ENCODE data around the gene TPGS2. TPM values are rescaled to one million over a fixed set of nuclear protein-coding genes. Genes with fewer than 3 reads are reported as not detected.

TPGS2 gene
- polyA plus RNA-seq, 1 experiment = 302 TPM

DNA sequence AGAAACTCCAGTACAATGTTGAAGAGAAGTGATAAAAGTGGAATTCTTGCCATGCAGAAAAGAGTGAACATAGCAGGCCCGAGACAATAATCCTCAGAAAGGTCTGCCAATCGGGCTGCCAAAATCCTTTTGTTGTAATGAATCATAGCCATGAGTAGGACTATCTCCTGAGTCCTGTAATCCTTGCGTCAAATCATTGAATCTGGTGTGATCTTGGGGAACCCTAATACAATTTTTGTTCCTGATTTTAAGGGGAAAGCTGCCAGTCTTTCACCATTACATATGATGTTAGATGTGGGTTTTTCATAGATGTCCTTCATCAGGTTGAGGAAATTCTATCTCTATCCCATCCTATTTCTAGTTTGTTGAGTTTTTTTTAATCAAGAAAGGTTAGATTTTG is 2.2 kb downstream of the TPGS2 start:
- ChIA-PET POLR2A (no interaction called here), CTCF (no interaction called here)
- Histone ChIP-seq H3K27ac (ENCODE audit: low read depth, low read length) (no peak overlapping the region), H3K27me3 (ENCODE audit: control insufficient read depth, insufficient read depth, low read length) (no peaks in the 10 kb centered on the region), H3K9me3 (ENCODE audit: control insufficient read depth, insufficient read depth, low read length) (no peaks in the 10 kb centered on the region; the same call in 1 of the 2 replicates), H3K4me3 (ENCODE audit: low read depth, low read length) (no peak overlapping the region)
- no peak for DNase-seq (ENCODE audit: low read depth, low spot score)
- no peak for TF ChIP-seq CTCF (IDR thresholded peaks at IDR 0.05; ENCODE audit: low read depth, low read length)

DNA sequence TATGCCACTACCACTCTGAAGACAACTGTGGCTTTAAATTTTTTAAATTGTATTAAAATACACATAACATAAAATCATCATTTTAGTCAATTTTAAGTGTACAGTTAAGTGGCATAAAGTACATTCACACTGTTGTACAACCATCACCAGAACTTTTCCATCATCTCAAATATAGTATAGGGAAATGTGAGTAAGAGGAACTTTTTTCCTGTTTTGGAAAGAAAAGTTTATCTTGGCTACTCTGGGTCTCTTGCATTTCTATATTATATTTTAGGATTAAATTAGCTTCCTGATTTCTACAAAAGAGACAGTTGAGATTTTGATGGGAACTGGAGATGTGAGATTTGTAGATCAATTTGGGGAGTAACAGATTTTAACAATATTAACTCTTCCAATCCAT is 3.3 kb downstream of the TPGS2 start:
- CTCF ChIA-PET = no interaction called here
- Histone ChIP-seq H3K27ac (ENCODE audit: low read depth, low read length) (no peak overlapping the region), H3K4me3 (ENCODE audit: low read depth, low read length) (no peak overlapping the region), H3K27me3 (ENCODE audit: control insufficient read depth, insufficient read depth, low read length) (no peaks in the 10 kb centered on the region), H3K9me3 (ENCODE audit: control insufficient read depth, insufficient read depth, low read length) (no peaks in the 10 kb centered on the region; the same call in 1 of the 2 replicates)
- TF ChIP-seq CTCF (IDR thresholded peaks at IDR 0.05; ENCODE audit: low read depth, low read length) = no peak
- POLR2A ChIA-PET = no interaction called here
- no peak for DNase-seq (ENCODE audit: low read depth, low spot score)

DNA sequence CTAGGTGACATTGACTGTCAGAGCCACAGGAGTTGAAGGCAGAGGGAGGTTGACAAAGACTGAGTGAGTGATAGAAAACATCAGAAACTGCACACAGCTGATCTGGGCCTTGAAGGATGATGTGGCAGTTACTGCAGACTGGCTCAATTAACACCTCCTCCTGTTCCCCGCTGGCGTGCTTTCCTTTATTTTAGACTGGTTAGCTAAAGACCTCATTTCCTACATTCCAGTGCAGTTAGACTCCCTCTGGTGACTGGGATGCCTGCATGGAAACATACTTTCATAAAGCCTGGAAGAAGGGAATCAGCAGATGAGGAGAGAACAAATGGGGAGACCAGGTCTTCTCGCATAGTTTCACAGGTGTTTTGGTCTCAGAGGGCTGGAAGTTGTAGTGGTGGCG is 7.1 kb downstream of the TPGS2 start:
- no peak for DNase-seq (ENCODE audit: low read depth, low spot score)
- Histone ChIP-seq H3K9me3 (ENCODE audit: control insufficient read depth, insufficient read depth, low read length) (no peaks in the 10 kb centered on the region), H3K4me3 (ENCODE audit: low read depth, low read length) (no peak overlapping the region), H3K27me3 (ENCODE audit: control insufficient read depth, insufficient read depth, low read length) (no peaks in the 10 kb centered on the region), H3K27ac (ENCODE audit: low read depth, low read length) (no peak overlapping the region)
- CTCF ChIA-PET = no interaction called here
- TF ChIP-seq CTCF (IDR thresholded peaks at IDR 0.05; ENCODE audit: low read depth, low read length) = no peak
- POLR2A ChIA-PET = no interaction called here

GRCh38 chr18:36819621-36820020 is 9.2 kb downstream of the TPGS2 start:
- no peaks in the 10 kb centered on the region for H3K27me3 ChIP-seq (ENCODE audit: control insufficient read depth, insufficient read depth, low read length)
- H3K4me3 ChIP-seq (ENCODE audit: low read depth, low read length) = no peak overlapping the region
- ChIA-PET CTCF (interaction anchor here (1.1 to 2.5 kb wide), 2 partner anchors 9 kb away, joined by 5 to 13 read pairs; partner anchors contain the start of genes KIAA1328 and TPGS2), POLR2A (no interaction called here)
- TF ChIP-seq CTCF (IDR thresholded peaks at IDR 0.05; ENCODE audit: low read depth, low read length) = no peak
- no peaks in the 10 kb centered on the region for H3K9me3 ChIP-seq (ENCODE audit: control insufficient read depth, insufficient read depth, low read length)
- H3K27ac ChIP-seq (ENCODE audit: low read depth, low read length) = no peak overlapping the region
- no peak for DNase-seq (ENCODE audit: low read depth, low spot score)

GRCh38 chr18:36818652-36819051 is 10.2 kb downstream of the TPGS2 start:
- CTCF ChIA-PET = interaction anchor here (2.5 kb wide), 1 partner anchor 10 kb away, joined by 13 read pairs; the partner anchor contains the start of genes KIAA1328 and TPGS2
- TF ChIP-seq CTCF (IDR thresholded peaks at IDR 0.05; ENCODE audit: low read depth, low read length) = no peak
- no peak overlapping the region for H3K4me3 ChIP-seq (ENCODE audit: low read depth, low read length)
- POLR2A ChIA-PET = no interaction called here
- no peaks in the 10 kb centered on the region for H3K27me3 ChIP-seq (ENCODE audit: control insufficient read depth, insufficient read depth, low read length)
- no peak for DNase-seq (ENCODE audit: low read depth, low spot score)
- H3K9me3 ChIP-seq (ENCODE audit: control insufficient read depth, insufficient read depth, low read length) = no peaks in the 10 kb centered on the region
- no peak overlapping the region for H3K27ac ChIP-seq (ENCODE audit: low read depth, low read length)
